Skeletal muscle tissue (tissue), 4 donors: ENCODE results near the gene TSC22D1. TPM values are rescaled to one million over a fixed set of nuclear protein-coding genes. Genes with fewer than 3 reads are reported as not detected.
A peak's percentile ranks its signal among the peaks of the same experiment; 100 is the strongest.
"Not testable (repeated sequence)": the region's sequence is repeated elsewhere in the genome, so short reads cannot be mapped to it uniquely, and the experiment has no call there.

Experiments used
- H3K27ac ChIP-seq: one replicate; pipeline ENCODE4 v1.7.0; 2013; ENCODE audit warnings: mild to moderate bottlenecking, low read depth, low read length, inconsistent platforms
- H3K27me3 ChIP-seq, 3 donors: one replicate each; pipeline ENCODE4 v1.7.0; 2013; ENCODE audit warnings: low read length in 3 of 3; ENCODE audit not compliant: control insufficient read depth in 3 of 3, insufficient read depth in 3 of 3
- H3K36me3 ChIP-seq, 3 donors: one replicate each; pipeline ENCODE4 v1.7.0; 2013; ENCODE audit warnings: low read length in 3 of 3; ENCODE audit not compliant: control insufficient read depth in 3 of 3, insufficient read depth in 3 of 3
- H3K4me1 ChIP-seq, 3 donors: one replicate each; pipeline ENCODE4 v1.7.0; 2013; ENCODE audit warnings: low read length in 3 of 3, mild to moderate bottlenecking in 3 of 3; ENCODE audit not compliant: control insufficient read depth in 3 of 3, insufficient read depth in 3 of 3
- H3K4me3 ChIP-seq, 3 donors: one replicate each; pipeline ENCODE4 v1.7.0; 2013; ENCODE audit warnings: low read length in 3 of 3
- H3K9ac ChIP-seq, 3 donors: one replicate each; pipeline ENCODE4 v1.7.0; 2013; ENCODE audit warnings: low read length in 3 of 3, mild to moderate bottlenecking in 3 of 3, moderate library complexity in 2 of 3, low read depth in 1 of 3
- H3K9me3 ChIP-seq, 3 donors: one replicate each; pipeline ENCODE4 v1.7.0; 2013; ENCODE audit warnings: low read length in 3 of 3; ENCODE audit not compliant: control insufficient read depth in 3 of 3
- total RNA-seq: library from RNA; depleted of rRNA; stranded (reverse); fragments of >200 nt; gene quantifications from one replicate; pipeline ENCODE4 v1.2.3, GENCODE V29; 2014
- donor health status: Osteomylitis.

TSC22D1 gene
- total RNA-seq, 1 donor from 2014 or later = 69.4 TPM

GRCh38 chr13:44601586-44601985 is 25.5 kb upstream of the TSC22D1 start:
- Histone ChIP-seq H3K27ac (no peak overlapping the region), H3K9ac (no peak overlapping the region), H3K9me3 (no peaks in the 10 kb centered on the region), H3K36me3 (no peaks in the 10 kb centered on the region), H3K27me3 (no peaks in the 10 kb centered on the region), H3K4me3 (no peak overlapping the region), H3K4me1 (peaks cover 0 to 4% (median 0%) of the 10 kb centered on the region in 3 donors)

GRCh38 chr13:44593861-44594592 is 17.9 kb upstream of the TSC22D1 start:
- not testable (repeated sequence) for H3K4me3 ChIP-seq, H3K27me3 ChIP-seq, H3K27ac ChIP-seq, H3K36me3 ChIP-seq, H3K9me3 ChIP-seq, H3K9ac ChIP-seq
- H3K4me1 ChIP-seq = peaks cover 13 to 15% (median 13%) of the 10 kb centered on the region in 3 donors

GRCh38 chr13:44592216-44592847 is 16.2 kb upstream of the TSC22D1 start:
- H3K9me3 ChIP-seq = no peaks in the 10 kb centered on the region
- no peaks in the 10 kb centered on the region for H3K36me3 ChIP-seq
- H3K27ac ChIP-seq = peak overlapping the region; percentile 47
- H3K27me3 ChIP-seq = no peaks in the 10 kb centered on the region
- H3K9ac ChIP-seq = peak overlapping the region; percentile 48 to 58 (median 57)
- H3K4me1 ChIP-seq = peaks cover 13 to 15% (median 13%) of the 10 kb centered on the region in 3 donors
- no peak overlapping the region for H3K4me3 ChIP-seq

GRCh38 chr13:44591316-44591715 is 15.2 kb upstream of the TSC22D1 start:
- no peak overlapping the region for H3K4me3 ChIP-seq
- H3K4me1 ChIP-seq = peaks cover 13 to 15% (median 13%) of the 10 kb centered on the region in 3 donors
- no peak overlapping the region for H3K27ac ChIP-seq
- no peaks in the 10 kb centered on the region for H3K36me3 ChIP-seq
- H3K27me3 ChIP-seq = no peaks in the 10 kb centered on the region
- H3K9me3 ChIP-seq = no peaks in the 10 kb centered on the region
- H3K9ac ChIP-seq = no peak overlapping the region

GRCh38 chr13:44583137-44583536 is 7.0 kb upstream of the TSC22D1 start:
- H3K4me3 ChIP-seq = no peak overlapping the region
- H3K9ac ChIP-seq = no peak overlapping the region
- H3K27ac ChIP-seq = no peak overlapping the region
- H3K27me3 ChIP-seq = no peaks in the 10 kb centered on the region
- H3K36me3 ChIP-seq = no peaks in the 10 kb centered on the region
- H3K9me3 ChIP-seq = no peaks in the 10 kb centered on the region
- peaks cover 2 to 11% (median 5%) of the 10 kb centered on the region in 3 donors for H3K4me1 ChIP-seq

GRCh38 chr13:44578067-44578400 is 1.9 kb upstream of the TSC22D1 start:
- H3K27me3 ChIP-seq = no peaks in the 10 kb centered on the region
- peak overlapping the region; percentile 65 to 84 (median 83) for H3K4me3 ChIP-seq
- no peaks in the 10 kb centered on the region for H3K9me3 ChIP-seq
- H3K27ac ChIP-seq = peak overlapping the region; percentile 97
- peak overlapping the region; percentile 82 to 97 (median 89) for H3K9ac ChIP-seq
- peaks cover 0 to 5% (median 4%) of the 10 kb centered on the region in 3 donors for H3K36me3 ChIP-seq
- peaks cover 27 to 38% (median 34%) of the 10 kb centered on the region in 3 donors for H3K4me1 ChIP-seq

GRCh38 chr13:44577236-44578066 is 1.3 kb upstream of the TSC22D1 start:
- H3K27me3 ChIP-seq = no peaks in the 10 kb centered on the region
- H3K36me3 ChIP-seq = peaks cover 0 to 5% (median 4%) of the 10 kb centered on the region in 3 donors
- H3K27ac ChIP-seq = peak overlapping the region; percentile 97
- peaks cover 28 to 38% (median 37%) of the 10 kb centered on the region in 3 donors for H3K4me1 ChIP-seq
- H3K4me3 ChIP-seq = peak overlapping the region; percentile 65 to 84 (median 83)
- H3K9me3 ChIP-seq = no peaks in the 10 kb centered on the region
- H3K9ac ChIP-seq = peak overlapping the region; percentile 87 to 97 (median 89)

GRCh38 chr13:44576351-44577235 is 463 bp upstream of the TSC22D1 start:
- Histone ChIP-seq H3K4me1 (peaks cover 28 to 38% (median 38%) of the 10 kb centered on the region in 3 donors), H3K9ac (peak overlapping the region; percentile 87 to 97 (median 89)), H3K27me3 (no peaks in the 10 kb centered on the region), H3K36me3 (peaks cover 0 to 5% (median 4%) of the 10 kb centered on the region in 3 donors), H3K27ac (peak overlapping the region; percentile 97), H3K9me3 (no peaks in the 10 kb centered on the region), H3K4me3 (peak overlapping the region; percentile 77 to 84 (median 83))

- peaks cover 28 to 38% (median 38%) of the 10 kb centered on the region in 3 donors for H3K4me1 ChIP-seq
- H3K36me3 ChIP-seq = peaks cover 0 to 5% (median 4%) of the 10 kb centered on the region in 3 donors
- peak overlapping the region; percentile 68 to 97 (median 77) for H3K9ac ChIP-seq
- H3K4me3 ChIP-seq = peak overlapping the region; percentile 77 to 84 (median 83)
- H3K27ac ChIP-seq = peak overlapping the region; percentile 97
- H3K9me3 ChIP-seq = no peaks in the 10 kb centered on the region
- H3K27me3 ChIP-seq = no peaks in the 10 kb centered on the region
These were observed 1.1 kb downstream of the TSC22D1 start for GRCh38 chr13:44575035-44575434.
